Measurements from ENCODE around the gene MITF. TPM values are rescaled to one million over a fixed set of nuclear protein-coding genes. Genes with fewer than 3 reads are reported as not detected.

The MITF gene
- total RNA-seq, 1 experiment from 2014 or later = 0.21 TPM

DNA sequence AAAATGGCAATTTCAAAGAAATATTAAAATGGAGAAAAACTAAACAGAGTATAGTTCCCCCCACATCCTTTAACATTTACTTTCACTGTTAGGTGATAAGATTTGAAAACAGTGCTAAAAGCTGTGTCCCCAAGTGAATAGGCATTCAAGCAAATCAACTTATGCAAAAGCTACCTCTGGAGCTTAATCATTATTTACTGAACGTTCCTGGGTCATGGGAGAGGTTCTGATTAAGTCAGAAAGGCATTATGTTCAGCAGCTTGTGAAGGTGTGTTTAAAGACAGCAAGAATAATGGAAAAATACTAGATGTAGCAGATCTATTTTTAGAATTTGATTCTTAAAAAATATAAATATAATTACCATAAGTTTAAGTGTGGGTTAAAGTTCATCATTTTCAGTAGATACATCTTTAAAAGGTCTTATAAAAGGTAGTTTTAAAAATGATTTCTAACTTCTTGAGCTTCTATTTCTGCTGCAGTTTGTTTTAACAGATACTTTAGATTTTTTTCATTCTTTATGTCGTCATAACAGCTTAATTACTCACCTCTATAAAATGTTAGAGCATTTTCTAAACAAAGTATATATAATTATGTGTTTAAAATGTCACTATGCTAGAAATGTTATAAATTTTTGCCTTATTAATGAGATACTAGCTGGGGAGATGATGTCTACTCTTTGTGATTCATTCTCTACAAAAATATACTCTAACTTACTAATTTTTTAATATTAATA, 127.9 kb downstream of the MITF start:
- DNase-seq = no peak
- Histone ChIP-seq H3K27me3 (ENCODE audit: control insufficient read depth, insufficient read depth, low read length) (no peaks in the 10 kb centered on the region), H3K36me3 (replicated peaks; ENCODE audit: control insufficient read depth, insufficient read depth, low read length) (no peaks in the 10 kb centered on the region), H3K4me3 (ENCODE audit: insufficient read depth, low read depth, low read length) (no peak overlapping the region)

- DNase-seq = no peak
- Histone ChIP-seq H3K27me3 (ENCODE audit: control insufficient read depth, insufficient read depth, low read length) (no peaks in the 10 kb centered on the region), H3K4me3 (ENCODE audit: insufficient read depth, low read depth, low read length) (no peak overlapping the region), H3K36me3 (replicated peaks; ENCODE audit: control insufficient read depth, insufficient read depth, low read length) (no peaks in the 10 kb centered on the region)
Observed at GRCh38 chr3:69867941-69868505, 128.8 kb downstream of the MITF start.

GRCh38 chr3:69868841-69869420, 129.7 kb downstream of the MITF start:
- DNase-seq = no peak
- H3K27me3 ChIP-seq (ENCODE audit: control insufficient read depth, insufficient read depth, low read length) = no peaks in the 10 kb centered on the region
- no peaks in the 10 kb centered on the region for H3K36me3 ChIP-seq (replicated peaks; ENCODE audit: control insufficient read depth, insufficient read depth, low read length)
- H3K4me3 ChIP-seq (ENCODE audit: insufficient read depth, low read depth, low read length) = no peak overlapping the region

DNA sequence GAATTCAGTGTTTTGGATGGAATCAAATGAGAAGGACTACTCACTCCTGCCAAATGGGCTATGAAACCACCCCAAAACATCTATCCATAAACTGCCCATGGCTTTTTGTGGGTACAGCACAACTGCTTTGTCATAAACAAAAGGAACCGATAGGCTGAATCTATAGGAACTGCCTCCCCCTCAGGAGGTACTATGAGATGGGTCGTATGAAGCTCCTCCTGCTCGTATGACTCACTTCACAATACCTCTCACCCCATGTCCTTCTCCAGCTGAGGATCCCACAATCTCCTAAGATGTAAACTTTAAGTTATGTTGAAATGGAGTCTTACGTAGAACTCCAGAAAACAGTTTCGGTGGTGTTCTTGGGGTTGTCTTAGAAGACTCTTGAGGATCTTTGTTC, 130.4 kb downstream of the MITF start:
- Histone ChIP-seq H3K36me3 (replicated peaks; ENCODE audit: control insufficient read depth, insufficient read depth, low read length) (no peaks in the 10 kb centered on the region), H3K27me3 (ENCODE audit: control insufficient read depth, insufficient read depth, low read length) (no peaks in the 10 kb centered on the region), H3K4me3 (ENCODE audit: insufficient read depth, low read depth, low read length) (no peak overlapping the region)
- DNase-seq = no peak

GRCh38 chr3:69871251-69871650, 132.0 kb downstream of the MITF start:
- DNase-seq = no peak
- Histone ChIP-seq H3K4me3 (ENCODE audit: insufficient read depth, low read depth, low read length) (no peak overlapping the region), H3K27me3 (ENCODE audit: control insufficient read depth, insufficient read depth, low read length) (no peaks in the 10 kb centered on the region), H3K36me3 (replicated peaks; ENCODE audit: control insufficient read depth, insufficient read depth, low read length) (no peaks in the 10 kb centered on the region)

DNA sequence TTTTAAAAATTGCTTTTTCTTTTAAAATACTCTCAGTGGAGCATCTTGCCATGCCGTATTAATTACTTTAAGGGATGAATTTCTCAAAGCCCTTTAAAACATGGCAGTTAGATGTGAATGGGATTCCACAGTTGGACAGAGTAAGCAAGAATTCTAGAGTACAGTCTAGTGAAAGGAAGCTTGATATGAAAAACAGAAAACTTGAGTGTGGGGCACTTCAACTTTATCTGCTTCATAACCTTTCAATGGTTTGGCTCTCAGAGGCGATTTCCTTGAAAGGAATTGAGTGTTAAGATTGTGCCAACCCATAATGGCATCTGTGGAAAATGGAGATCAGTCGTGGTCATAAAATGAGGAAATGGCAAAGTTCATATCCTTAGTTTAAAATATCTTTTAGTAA, 132.6 kb downstream of the MITF start:
- Histone ChIP-seq H3K27me3 (ENCODE audit: control insufficient read depth, insufficient read depth, low read length) (no peaks in the 10 kb centered on the region), H3K36me3 (replicated peaks; ENCODE audit: control insufficient read depth, insufficient read depth, low read length) (no peaks in the 10 kb centered on the region), H3K4me3 (ENCODE audit: insufficient read depth, low read depth, low read length) (no peak overlapping the region)
- DNase-seq = no peak

- Histone ChIP-seq H3K27me3 (ENCODE audit: control insufficient read depth, insufficient read depth, low read length) (no peaks in the 10 kb centered on the region), H3K4me3 (ENCODE audit: insufficient read depth, low read depth, low read length) (no peak overlapping the region), H3K36me3 (replicated peaks; ENCODE audit: control insufficient read depth, insufficient read depth, low read length) (no peaks in the 10 kb centered on the region)
- DNase-seq = no peak
Observed at GRCh38 chr3:69872783-69873378, 133.6 kb downstream of the MITF start.

DNA sequence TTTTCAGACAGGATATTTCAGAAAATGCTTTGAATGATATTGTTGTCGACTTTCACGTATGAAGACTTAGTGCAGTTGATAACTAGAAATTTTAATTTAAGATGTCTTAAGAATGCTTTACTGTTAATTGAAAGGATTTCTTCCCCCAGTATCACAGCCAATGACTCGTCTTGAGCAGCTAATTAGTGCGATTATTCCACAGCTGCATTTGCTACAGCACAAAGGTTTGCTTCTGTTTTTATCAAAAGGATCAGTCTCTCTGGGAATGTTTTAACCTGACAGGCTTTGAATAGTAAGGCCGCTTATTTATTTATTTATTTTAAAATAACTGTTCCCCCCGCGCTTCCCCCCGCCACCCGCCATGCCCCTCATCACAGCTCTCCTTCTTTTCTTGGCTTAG, 136.8 kb downstream of the MITF start:
- no peaks in the 10 kb centered on the region for H3K27me3 ChIP-seq (ENCODE audit: control insufficient read depth, insufficient read depth, low read length)
- no peak overlapping the region for H3K4me3 ChIP-seq (ENCODE audit: insufficient read depth, low read depth, low read length)
- no peaks in the 10 kb centered on the region for H3K36me3 ChIP-seq (replicated peaks; ENCODE audit: control insufficient read depth, insufficient read depth, low read length)
- DNase-seq = no peak

DNA sequence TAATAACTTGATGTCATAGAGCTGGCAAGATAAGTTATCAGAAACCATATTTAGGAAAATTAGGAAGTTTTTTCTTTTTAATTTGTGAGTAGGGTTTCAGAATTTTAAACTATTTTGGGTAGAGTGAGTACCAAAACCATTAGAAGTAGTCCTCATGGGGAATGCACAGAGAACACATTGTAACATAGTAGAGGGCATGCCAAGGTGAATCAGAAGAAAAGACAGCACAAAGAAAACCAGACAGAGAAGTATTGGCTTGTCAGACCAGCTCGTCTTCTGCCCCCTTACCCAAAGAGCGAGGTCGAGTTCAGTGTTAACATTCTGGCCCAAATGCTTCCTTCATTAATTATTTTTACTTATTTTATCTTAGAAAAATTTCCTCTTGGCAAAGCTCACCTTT, 139.0 kb downstream of the MITF start:
- Histone ChIP-seq H3K27me3 (ENCODE audit: control insufficient read depth, insufficient read depth, low read length) (no peaks in the 10 kb centered on the region), H3K4me3 (ENCODE audit: insufficient read depth, low read depth, low read length) (no peak overlapping the region), H3K36me3 (replicated peaks; ENCODE audit: control insufficient read depth, insufficient read depth, low read length) (no peaks in the 10 kb centered on the region)
- no peak for DNase-seq

- Histone ChIP-seq H3K36me3 (replicated peaks; ENCODE audit: control insufficient read depth, insufficient read depth, low read length) (no peaks in the 10 kb centered on the region), H3K27me3 (ENCODE audit: control insufficient read depth, insufficient read depth, low read length) (no peaks in the 10 kb centered on the region), H3K4me3 (ENCODE audit: insufficient read depth, low read depth, low read length) (no peak overlapping the region)
- DNase-seq = no peak
Observed at GRCh38 chr3:69879051-69879450, 139.8 kb downstream of the MITF start.

GRCh38 chr3:69880069-69880640, 140.9 kb downstream of the MITF start:
- no peaks in the 10 kb centered on the region for H3K36me3 ChIP-seq (replicated peaks; ENCODE audit: control insufficient read depth, insufficient read depth, low read length)
- H3K4me3 ChIP-seq (ENCODE audit: insufficient read depth, low read depth, low read length) = no peak overlapping the region
- no peaks in the 10 kb centered on the region for H3K27me3 ChIP-seq (ENCODE audit: control insufficient read depth, insufficient read depth, low read length)
- no peak for DNase-seq

GRCh38 chr3:69881051-69881450, 141.8 kb downstream of the MITF start:
- no peak overlapping the region for H3K4me3 ChIP-seq (ENCODE audit: insufficient read depth, low read depth, low read length)
- DNase-seq = no peak
- H3K36me3 ChIP-seq (replicated peaks; ENCODE audit: control insufficient read depth, insufficient read depth, low read length) = no peaks in the 10 kb centered on the region
- H3K27me3 ChIP-seq (ENCODE audit: control insufficient read depth, insufficient read depth, low read length) = no peaks in the 10 kb centered on the region

DNA sequence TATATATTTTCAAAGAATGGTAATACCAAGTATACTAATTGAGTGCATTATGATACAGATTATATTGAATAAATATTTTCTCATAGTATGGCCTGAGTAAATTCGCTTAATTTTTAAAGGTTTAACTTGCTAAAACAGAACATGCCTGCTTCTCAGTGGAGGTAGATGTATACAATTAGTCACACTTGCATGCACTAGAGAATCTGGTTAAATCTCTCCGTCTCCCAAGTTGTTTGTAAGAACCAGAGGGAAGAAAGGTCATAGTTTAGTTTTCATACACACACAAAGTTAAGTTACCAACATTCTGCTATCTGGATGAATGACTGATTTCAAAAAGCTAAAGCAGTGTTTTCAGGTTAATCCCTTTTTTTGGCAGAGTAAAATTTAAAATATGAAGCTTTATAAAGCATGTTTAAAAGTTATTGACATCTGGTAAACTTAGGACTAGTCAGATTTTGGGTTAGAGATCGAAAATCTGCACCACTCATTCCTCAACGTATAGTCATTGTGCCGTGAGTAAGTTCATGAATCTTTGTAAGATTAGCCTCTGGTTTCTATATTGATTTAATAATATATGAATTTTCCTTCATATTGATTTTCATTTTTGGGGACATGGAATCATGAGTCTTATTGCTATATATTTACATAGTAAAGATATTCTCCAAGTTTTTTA, 142.6 kb downstream of the MITF start:
- no peak overlapping the region for H3K4me3 ChIP-seq (ENCODE audit: insufficient read depth, low read depth, low read length)
- no peaks in the 10 kb centered on the region for H3K36me3 ChIP-seq (replicated peaks; ENCODE audit: control insufficient read depth, insufficient read depth, low read length)
- no peak for DNase-seq
- H3K27me3 ChIP-seq (ENCODE audit: control insufficient read depth, insufficient read depth, low read length) = no peaks in the 10 kb centered on the region

DNA sequence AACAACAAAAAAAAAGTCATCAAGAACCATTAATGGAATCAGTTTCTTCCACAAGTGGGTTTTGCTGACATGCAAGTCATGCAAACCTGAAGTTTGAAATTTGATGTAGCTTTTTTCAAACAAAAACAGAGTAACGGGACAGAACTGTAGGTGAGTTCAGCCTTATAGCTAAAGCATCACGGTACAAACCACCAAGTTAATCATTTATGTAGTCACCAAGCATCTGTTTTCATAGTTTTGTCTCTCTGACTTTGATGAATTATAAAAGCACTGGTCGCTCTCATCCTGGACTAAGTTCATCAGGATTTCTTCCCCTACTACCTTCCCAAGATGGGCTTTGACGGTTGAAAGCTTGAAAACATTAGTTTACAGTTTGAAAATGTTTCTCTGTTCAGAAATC, 143.3 kb downstream of the MITF start:
- no peak for DNase-seq
- Histone ChIP-seq H3K36me3 (replicated peaks; ENCODE audit: control insufficient read depth, insufficient read depth, low read length) (no peaks in the 10 kb centered on the region), H3K27me3 (ENCODE audit: control insufficient read depth, insufficient read depth, low read length) (no peaks in the 10 kb centered on the region), H3K4me3 (ENCODE audit: insufficient read depth, low read depth, low read length) (no peak overlapping the region)
